HG02759 (cell line): Measurements from ENCODE around the gene SEMA4D.
"Not testable (repeated sequence)": the region's sequence is repeated elsewhere in the genome, so short reads cannot be mapped to it uniquely, and the experiment has no call there.

Experiments used
- ATAC-seq: cut with Tn5 transposase; IDR thresholded peaks from one replicate; pipeline ENCODE4 v1.9.1; 2021; ENCODE audit warnings: mild to moderate bottlenecking, moderate library complexity; ENCODE audit not compliant: unreplicated experiment

SEMA4D gene

DNA sequence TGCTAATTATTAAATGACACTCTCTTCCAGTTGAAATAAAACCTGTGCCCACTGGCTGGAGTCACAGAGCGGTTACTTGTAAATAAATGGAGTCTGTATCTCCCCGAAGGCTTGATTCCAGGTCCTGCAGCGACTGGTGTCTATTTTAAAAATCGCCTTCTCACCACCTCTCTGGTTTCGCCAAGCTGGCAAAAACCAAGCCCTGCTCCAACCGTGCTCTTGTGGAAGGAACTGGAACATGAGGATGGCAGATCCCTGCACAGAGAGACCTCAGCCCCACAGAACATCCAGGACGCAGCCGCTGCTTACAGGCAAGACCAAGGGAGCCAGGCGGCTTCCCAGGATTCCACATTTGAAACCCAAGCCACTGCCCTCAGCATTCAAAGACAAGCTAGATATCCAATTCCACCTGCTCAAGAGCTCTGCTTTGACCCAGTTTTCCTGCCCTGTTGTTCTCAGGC lies 15.0 kb downstream of the SEMA4D start:
- ATAC-seq: no peak

DNA sequence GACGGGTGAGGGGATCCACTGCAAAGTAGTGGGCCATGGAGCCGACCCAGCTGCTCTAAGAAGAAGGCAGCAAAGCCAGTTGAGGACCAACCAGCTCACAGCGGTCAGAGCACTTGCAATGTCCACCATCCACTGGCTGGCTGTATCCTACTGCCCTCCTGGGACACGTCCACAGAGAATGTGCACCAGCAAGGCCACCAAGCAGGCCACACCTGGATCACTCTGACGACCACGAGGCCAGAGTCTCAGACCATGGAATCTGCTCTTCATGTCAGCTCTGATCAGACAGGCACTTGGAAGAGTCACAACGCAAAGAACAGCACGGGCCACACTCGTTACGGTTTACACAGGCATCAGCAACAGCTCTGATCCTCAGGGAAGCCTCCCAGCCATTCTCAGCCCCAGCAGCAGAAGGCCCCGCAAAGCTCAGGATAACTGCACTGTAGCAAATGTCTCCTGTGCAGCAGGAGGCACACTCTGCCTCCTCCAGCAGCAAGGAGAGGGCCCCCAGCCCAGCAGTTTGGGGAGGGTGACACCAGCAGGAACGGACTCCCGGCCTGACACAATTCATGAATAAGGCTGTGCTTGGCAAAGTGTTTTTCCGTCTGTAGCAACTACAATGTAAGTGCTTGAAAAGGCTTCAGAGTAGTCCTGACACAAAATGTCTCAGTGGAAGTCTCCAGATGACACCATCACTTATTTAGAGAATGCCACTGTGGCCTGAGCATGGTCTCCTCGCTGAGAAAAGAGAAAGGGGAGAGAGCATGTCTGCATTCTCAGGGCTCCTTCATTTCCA lies 15.7 kb downstream of the SEMA4D start:
- ATAC-seq: no peak

DNA sequence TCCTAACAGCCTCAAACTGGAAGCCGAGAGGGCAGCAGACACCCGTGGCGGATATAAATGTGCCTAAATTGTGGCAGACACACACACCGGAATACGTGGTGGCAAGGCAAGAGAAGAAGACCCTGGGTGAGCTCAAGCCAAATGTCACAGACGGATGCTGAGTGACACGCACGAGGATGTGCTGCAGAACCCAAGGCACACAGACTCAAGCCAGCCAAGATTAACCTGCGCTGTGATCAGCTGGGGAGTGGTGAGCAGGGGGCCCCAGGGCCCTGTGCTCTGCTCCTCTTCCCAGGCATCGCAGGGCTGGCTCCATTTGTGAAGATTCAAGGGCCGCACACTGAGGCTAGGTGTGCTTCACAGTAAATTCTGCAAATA lies 16.4 kb downstream of the SEMA4D start:
- ATAC-seq: no peak

DNA sequence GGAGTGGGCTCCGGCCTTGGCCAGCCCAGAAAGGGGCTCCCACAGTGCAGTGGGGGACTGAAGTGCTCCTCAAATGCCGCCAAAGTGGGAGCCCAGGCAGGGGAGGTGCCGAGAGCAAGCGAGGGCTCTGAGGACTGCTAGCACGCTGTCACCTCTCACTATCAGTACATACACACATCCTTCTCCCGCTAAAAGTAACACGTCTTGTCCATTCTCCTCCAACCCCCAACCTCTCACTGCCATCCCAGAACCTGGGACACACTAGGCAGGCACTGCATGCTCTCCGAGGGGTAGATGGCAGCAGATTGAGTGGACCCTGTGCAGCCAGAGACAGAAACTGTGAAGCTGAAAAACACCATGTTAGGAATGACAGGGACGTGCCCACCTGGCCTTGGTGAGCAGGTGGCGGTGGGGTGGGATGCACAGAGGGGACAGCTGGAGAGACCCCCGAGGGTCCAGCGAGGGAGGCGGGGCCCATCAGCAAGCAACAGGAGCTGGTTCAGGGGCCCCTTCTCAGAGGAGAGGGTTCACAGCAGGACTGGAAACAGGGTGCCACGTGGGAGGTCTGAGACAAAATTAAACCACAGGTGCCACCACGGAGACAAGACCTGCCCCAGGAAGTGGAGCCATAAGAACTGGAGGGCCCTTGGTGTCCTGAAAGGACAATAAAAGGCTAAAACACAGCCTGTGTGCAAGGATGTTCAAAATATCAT lies 16.9 kb downstream of the SEMA4D start:
- ATAC-seq: no peak

DNA sequence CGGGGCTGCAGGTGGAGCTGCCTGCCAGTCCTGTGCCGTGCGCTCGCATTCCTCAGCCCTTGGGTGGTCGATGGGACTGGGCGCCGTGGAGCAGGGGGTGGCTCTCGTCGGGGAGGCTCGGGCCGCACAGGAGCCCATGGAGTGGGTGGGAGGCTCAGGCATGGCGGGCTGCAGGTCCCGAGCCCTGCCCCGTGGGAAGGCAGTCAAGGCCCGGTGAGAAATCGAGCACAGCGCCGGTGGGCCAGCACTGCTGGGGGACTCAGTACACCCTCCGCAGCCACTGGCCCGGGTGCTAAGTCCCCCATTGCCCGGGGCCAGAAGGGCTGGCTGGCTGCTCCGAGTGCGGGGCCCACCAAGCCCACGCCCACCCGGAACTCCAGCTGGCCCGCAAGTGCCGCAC lies 17.5 kb downstream of the SEMA4D start:
- not testable (repeated sequence) for ATAC-seq

DNA sequence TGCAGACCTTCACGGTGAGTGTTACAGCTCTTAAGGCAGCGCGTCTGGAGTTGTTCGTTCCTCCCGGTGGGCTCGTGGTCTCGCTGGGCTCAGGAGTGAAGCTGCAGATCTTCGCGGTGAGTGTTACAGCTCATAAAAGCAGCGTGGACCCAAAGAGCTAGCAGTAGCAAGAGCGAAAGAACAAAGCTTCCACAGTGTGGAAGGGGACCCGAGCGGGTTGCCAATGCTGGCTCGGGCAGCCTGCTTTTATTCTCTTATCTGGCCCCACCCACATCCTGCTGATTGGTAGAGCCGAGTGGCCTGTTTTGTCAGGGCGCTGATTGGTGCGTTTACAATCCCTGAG lies 18.3 kb downstream of the SEMA4D start:
- ATAC-seq: not testable (repeated sequence)

DNA sequence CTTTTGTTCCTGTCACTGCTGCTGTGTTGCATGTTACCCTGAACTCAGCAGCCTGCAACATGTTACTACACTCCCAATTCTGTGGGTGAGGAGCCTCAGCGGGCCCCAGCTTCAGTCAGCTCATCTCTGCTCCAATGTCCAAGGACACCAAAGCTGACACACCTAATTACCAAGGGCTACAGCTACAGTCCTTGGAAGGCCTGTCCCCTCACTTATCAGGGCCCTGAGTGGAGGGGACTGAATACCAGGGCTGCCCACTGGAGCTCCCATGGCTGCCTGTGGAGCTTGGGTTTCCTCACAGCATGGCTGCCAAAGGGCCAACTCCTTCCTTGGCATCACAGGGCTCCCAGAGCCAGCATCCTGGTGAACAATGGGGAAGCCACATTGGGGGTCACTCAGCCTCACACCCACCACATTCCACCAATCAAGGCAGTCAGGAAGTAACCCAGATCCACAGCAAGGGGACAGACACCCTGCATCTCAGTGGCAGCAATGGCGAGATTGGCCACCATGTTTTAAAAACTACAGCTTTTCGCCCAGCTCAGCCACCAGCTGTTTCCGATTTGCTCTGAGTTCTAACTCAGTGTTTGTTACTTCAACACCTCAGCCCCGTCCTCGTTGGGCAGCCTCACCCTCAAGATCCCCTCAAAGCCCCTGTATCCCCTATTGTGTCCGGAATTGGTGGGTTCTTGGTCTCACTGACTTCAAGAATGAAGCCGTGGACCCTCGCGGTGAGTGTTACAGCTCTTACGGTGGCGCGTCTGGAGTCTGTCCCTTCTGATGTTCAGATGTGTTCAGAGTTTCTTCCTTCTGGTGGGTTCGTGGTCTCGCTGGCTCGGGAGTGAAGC lies 18.9 kb downstream of the SEMA4D start:
- ATAC-seq: no peak

DNA sequence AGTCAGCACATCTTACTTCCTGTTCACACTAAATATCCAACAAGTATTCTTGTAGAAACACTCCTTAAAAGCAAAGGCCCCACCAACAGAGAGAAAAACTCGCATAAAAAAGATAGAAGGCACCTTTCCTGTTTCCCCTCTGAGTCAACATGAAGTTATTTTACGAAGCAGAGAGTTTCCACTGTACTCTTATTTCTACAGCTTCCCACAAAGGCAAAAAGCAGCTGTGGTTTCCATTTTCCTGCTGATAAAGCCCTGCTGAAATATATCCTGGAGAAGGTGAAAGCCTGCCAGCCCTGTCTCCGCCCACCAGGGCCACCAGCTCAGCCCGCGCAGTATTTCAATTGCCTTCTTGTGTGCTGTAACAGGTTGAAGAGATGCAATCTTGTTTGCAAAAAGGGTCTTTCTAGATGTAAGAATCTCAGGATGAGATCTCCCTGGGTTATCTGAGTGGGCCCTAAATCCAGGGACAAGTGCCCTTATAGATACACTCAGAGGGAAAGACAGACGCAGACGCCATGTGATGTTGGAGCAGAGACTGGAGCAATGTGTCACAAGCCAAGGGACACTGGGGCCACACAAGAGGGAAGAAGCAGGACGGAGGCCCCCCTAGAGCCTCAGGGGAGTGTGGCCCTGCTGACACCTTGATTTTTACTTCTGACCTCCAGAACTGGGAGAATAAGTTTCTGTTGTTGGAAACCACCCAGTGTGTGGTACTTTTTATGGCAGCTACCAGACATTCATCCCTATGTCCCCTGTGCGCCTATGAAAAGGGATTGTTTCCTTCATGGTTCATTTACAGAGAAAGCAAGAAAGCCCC lies 19.9 kb downstream of the SEMA4D start:
- ATAC-seq: no peak

DNA sequence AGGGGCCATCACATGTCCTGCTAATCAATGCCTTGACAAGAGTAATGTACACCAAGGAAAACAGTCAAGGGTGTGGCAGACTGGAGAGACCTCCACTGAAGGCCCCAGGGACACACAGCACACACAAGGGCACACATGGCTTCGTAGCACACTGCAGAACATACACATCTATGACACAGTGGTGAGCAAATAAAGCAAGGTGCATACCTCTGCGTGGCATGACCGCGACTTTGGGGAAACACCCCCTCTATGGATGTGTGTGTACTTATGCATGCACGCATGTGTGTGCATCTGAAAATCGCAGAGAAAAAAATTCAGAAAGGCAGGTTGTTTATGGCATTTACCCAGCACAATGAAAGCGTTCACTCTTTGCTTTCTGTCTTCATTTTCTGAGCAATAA lies 20.5 kb downstream of the SEMA4D start:
- ATAC-seq: no peak

DNA sequence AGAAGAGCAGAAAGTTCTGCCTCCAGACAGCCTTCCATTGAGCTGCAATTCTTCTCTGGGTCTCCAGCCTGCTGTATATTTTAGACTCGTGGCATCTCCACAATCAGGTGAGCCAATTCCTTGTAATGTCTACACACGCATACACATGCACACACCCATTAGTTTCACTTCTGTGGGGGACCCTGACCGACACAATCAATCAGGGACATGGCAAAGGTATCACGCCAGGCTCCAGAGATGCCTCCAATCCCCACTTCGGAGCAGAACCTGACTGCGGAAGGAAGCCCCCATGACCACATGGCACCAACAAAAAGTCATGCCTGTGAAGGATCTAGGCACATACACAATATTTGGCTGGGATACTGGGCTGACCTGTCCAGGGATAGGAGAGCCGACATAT lies 21.4 kb downstream of the SEMA4D start:
- no peak for ATAC-seq

DNA sequence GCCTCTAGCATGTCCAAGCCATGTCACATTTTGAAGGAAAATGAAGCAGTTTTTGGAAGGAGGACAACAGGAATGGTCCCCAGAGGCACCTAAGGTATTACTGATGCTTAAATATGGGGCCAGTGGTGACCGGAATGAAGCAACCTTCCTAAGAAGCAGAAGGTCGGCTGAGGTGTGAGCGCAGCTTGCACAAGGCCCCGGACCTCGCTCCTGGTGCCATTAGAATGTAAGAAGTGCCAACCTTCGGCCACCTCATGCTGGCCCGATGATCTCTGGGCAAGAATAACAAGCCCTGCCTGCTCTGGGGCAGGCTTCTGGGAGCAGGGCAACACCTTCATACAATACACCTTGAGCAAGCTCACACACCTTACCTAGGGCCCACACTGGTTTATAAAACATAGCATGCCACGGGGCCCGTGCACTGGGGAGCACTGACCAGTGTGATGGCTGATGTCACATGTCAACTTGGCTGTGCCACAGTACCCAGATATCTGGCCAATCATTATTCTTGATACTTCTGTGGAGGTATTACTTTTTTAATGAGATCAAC lies 21.9 kb downstream of the SEMA4D start:
- ATAC-seq: no peak

DNA sequence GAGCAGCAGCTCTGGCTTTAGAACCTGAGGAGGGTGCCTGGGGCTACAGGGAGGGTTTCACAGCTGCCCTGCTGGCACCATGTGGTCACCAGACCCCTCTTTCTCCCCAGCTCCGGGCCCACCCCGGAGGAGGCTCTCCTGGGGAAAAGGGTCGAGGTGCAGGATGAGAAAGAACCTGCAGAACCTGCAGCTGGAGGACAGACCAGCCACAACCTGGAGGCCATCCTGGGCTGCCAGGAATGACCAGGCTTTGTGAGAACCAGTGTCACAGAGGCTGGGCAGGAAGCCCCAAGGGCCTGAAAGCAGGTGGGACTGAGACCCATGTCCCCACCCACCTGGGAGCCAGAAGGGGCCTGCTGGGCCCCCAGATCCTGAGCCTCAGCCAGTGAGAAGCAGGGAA lies 23.0 kb downstream of the SEMA4D start:
- no peak for ATAC-seq

DNA sequence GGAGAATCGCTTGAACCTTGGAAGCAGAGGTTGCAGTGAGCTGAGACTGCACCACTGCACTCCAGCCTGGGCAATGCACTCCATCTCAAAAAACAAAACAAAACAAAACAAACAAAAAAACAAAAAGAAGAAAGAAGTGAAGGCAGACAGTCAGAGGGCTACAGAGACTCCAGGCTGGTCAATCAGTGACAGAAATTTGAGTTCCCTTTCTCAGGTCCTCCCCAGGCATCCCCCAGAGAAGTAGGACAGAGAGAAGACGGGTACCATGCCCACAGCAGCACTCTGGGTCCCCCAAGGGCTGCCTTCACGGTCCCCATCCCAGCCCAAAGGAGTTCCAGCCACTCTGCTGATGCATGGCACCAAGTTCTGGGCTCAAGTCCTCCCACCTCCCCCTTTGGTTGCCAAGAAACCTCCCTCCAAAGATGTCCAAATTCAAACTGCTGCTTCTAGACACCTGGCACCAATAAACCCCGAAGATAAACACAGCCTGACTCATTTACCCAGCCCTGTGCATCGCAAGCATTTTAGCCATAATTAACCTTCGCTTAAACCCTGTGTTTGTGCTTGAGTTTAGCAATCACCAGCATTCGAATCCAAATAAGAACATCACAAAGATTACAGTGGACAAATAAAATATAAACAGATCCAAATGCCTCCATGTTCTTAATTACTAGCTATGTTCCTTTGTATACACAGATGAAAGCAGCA lies 24.0 kb downstream of the SEMA4D start:
- ATAC-seq: no peak

DNA sequence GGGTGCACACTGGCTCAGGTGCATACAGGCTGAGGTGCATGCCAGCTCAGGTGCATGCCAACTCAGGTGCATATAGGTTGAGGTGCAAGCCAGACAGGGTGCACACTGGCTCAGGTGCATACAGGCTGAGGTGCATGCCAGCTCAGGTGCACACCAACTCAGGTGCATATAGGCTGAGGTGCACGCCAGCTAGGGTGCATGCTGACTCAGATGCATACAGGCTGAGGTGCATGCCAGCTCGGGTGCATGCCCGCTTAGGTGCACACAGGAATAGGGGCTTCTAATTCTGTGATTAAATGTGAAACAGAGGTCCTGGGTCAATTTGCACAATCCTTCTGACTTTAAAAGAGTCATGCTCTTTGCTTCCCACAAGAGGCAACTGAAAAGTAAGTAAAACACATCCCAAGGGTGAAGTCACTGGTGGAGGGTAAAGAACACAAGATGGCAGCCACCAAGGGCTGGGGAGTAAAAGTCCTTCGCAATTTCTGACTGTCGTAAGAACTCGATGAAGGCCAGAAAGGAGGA lies 26.1 kb downstream of the SEMA4D start:
- not testable (repeated sequence) for ATAC-seq

DNA sequence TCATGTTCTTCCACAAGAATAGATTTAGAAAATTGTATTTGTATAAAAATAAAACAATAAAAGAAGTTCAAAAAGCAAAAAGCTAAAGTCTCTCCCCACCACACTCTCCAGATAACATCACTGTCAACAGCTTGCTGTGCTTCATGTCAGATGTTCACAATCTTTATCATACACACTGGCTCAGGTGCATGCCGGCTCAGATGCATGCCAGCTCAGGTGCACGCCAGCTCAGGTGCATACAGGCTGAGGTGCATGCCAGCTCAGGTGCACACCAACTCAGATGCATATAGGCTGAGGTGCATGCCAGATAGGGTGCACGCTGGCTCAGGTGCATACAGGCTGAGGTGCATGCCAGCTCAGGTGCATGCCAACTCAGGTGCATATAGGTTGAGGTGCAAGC lies 26.5 kb downstream of the SEMA4D start:
- no peak for ATAC-seq

DNA sequence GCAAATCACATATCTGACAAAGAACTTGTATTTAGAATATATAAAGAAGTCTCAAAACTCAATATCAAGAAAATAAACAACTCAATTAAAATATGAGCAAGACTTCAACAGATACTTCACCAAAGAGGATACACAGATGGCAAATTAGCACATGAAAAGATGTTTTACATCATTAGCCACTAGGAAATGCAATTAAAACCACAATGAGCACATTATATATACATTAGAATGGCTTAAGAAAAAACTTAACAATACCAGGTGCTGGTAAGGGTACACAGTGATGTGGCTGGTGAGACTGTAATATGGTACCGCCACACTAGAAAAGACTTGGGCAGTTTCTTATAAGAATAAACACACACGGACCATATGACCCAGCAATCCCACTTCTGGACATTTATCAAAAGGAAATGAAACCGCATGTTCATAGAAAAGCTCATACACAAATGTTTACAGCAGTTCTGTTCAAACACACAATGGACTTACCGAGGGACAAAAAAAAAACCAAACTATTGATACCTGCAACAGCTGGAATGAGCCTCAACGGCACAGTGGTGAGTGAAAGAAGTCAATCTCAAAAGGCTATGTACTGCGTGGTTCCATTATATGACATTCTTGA lies 27.6 kb downstream of the SEMA4D start:
- no peak for ATAC-seq

DNA sequence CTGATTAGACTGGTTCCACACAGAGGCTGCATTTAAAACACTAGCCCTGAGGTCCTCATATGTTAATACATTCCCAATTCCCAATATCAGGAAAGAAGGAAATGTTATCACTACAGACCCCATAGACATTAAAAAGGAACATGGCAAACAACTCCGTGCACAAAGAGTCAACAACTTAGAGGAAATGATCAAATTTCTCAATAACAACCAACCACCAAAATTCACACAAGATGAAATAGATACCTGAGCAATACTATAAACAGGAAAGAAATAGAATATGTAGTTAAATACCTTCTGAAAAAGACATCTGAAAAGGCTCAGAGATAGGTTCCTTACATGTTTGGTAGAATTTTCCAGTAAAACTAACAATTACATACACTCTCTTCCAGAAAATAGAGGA lies 28.9 kb downstream of the SEMA4D start:
- no peak for ATAC-seq

DNA sequence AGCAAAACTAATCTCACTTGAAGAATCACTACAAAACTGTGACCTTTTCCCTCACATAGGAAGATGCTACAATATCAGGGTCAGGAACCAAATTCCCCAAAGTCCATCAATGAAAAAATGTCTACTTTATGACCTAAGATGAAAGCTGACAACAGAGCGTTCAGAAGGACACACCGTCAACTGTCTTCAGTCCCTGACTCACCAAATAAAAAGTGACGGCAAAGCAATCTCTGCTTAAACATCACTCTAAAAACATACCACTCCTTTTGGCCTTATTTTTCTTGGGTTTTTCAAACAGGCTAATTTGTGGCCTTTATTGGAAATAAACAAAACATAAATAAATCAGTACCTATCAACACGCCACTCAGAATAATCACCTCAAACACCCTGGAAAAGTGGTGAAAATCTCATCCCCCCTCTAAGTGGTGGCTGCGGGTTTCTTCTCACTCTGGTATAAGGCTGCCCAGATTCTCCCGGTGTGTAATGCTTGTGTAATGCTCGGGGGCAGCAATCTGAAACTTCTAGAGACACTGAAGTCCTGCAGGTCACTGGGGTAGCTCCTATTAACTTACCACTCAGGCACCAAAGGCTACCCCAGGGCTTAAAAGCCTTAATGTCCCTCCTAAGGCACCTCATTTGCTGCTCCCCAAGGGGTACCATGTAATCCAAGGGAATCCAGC lies 29.5 kb downstream of the SEMA4D start:
- no peak for ATAC-seq

DNA sequence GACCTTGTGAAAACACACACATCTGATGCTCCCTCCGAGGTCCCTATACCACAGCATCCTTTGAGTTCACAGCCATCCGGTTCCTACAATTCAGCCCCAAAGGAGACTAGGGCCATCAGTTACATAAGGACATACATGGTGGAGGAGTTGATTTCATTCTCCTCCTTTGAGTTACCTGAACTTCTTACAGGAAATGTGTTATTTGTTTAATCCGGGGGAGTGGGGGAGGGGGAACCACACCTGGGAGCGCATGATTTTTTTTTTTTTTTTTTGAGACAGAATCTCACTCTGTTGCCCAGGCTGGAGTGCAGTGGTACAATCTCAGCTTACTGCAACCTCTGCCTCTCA lies 30.7 kb downstream of the SEMA4D start:
- ATAC-seq: peak; percentile 10
